MG63 (cell line): Measurements from ENCODE around the gene APBA2. TPM values are rescaled to one million over a fixed set of nuclear protein-coding genes. Genes with fewer than 3 reads are reported as not detected.

Source experiments
- DNase-seq: peaks from one replicate; pipeline ENCODE4 v3.0.0-alpha.2; 2020
- H3K27me3 ChIP-seq: fragments of 250-450 bp; sonication (Bioruptor Pico); 2 replicates; pipeline ENCODE4 v1.5.1; 2020; ENCODE audit warnings: mild to moderate bottlenecking, moderate library complexity
- H3K36me3 ChIP-seq: fragments of 250-450 bp; sonication (Bioruptor Pico); 2 replicates; pipeline ENCODE4 v1.5.1; 2020; ENCODE audit warnings: mild to moderate bottlenecking, moderate library complexity
- H3K4me3 ChIP-seq: fragments of 250-450 bp; sonication (Bioruptor Pico); 2 replicates; pipeline ENCODE4 v1.5.1; 2020; ENCODE audit warnings: mild to moderate bottlenecking, moderate library complexity
- H3K9me3 ChIP-seq: fragments of 250-450 bp; sonication (Bioruptor Pico); 2 replicates; pipeline ENCODE4 v1.5.1; 2020; ENCODE audit warnings: mild to moderate bottlenecking, moderate library complexity
- total RNA-seq: library from RNA; depleted of rRNA; stranded (reverse); fragments of >200 nt; shearing (Covaris generic); gene quantifications from 2 replicates; pipeline ENCODE4 v1.2.3, GENCODE V29; 2014; ENCODE audit warnings: low replicate concordance

APBA2 gene
- total RNA-seq, 1 experiment from 2014 or later: 28.0 TPM

DNA sequence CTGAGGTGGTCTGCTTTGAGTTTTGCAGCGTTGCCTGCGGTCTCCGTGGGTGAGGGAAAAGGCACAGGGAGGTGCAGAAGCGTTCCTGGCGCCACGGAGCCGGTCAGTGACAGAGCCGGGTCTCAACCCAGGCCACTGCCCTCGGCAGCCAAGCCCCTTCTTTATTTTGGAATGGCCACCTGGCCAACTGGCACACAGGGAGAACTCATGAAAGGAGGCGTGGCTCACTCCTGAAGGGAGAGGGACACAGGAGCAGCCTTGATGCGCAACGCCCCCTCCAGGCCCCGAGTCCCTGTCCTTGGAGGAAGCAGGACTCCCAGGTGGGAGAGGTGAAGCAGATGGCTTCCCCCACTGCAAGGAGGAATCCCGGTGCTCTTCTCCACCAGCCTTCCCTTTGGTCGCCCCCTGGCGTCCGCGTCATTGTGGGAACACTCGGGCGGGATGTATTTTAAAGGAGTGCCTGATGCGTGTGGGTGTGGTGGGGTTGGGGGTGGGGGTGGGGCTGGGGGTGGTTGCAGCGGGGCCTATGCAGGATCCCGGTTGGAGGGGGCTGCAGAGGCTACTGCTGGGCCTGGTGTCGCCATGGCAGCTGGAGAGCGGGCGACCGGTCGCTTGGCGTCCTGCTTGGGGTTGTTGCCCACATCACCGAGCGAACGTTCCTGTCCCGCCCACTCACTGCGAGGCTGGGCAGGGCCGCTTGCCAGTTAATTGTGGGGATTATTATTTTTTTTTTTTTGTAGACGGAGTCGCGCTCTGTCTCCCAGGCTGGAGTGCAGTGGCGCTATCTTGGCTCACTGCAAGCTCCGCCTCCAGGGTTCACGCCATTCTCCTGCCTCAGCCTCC is 32.6 kb downstream of the APBA2 start:
- no peak for DNase-seq
- Histone ChIP-seq H3K4me3 (no peak overlapping the region), H3K27me3 (no peaks in the 10 kb centered on the region), H3K36me3 (no peaks in the 10 kb centered on the region), H3K9me3 (no peaks in the 10 kb centered on the region)

GRCh38 chr15:28919201-28919635 is 33.4 kb downstream of the APBA2 start:
- DNase-seq: no peak
- Histone ChIP-seq H3K27me3 (no peaks in the 10 kb centered on the region), H3K36me3 (no peaks in the 10 kb centered on the region), H3K9me3 (no peaks in the 10 kb centered on the region), H3K4me3 (no peak overlapping the region)

DNA sequence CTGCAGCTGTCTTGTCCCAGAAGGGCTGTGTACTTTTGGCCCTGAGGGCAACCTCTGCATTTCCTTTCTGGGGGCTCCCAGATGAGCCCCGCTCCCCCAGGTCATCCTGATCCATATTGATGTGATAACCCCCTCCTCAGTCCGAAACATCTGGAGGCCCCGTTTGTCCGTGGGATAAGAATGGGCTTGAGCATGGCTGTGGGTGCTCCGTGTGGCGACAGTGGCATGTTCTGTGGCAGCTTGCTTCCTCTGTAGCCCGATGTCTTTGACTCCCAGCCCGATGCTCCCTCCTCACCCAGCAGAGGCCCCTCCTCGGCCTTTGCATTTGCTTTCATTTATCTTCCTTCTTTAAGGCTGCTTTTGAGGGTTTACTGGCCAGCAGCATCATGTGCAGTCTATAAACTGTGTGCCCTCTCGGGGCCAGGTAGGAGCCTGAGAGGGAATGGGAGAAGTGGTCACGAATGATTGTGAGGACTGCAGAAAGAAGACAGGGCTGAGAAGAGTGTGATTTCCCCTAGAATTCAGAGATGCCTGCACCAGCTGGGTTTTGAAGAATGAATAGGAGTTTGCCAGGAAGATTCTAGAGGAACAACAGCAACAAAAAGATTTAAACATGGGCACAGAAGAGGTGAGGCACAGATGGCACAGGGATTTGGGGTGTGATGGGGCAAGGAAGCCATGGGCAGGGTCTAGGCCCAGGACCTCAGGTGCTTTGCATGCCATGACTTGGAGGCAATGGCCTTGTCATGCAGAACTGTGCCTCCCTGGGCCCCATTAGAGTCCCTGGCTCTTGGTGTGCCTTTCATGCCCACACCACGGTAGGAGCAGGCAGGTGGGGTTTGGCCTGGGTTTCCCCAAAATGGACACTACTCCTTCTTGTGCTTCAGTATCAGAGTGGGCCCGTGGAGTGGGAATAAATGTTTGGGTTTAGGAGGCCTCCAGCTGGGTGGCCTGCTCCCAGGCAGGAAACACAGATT is 34.2 kb downstream of the APBA2 start:
- no peak overlapping the region for H3K4me3 ChIP-seq
- H3K27me3 ChIP-seq: no peaks in the 10 kb centered on the region
- H3K9me3 ChIP-seq: no peaks in the 10 kb centered on the region
- H3K36me3 ChIP-seq: no peaks in the 10 kb centered on the region
- DNase-seq: no peak

DNA sequence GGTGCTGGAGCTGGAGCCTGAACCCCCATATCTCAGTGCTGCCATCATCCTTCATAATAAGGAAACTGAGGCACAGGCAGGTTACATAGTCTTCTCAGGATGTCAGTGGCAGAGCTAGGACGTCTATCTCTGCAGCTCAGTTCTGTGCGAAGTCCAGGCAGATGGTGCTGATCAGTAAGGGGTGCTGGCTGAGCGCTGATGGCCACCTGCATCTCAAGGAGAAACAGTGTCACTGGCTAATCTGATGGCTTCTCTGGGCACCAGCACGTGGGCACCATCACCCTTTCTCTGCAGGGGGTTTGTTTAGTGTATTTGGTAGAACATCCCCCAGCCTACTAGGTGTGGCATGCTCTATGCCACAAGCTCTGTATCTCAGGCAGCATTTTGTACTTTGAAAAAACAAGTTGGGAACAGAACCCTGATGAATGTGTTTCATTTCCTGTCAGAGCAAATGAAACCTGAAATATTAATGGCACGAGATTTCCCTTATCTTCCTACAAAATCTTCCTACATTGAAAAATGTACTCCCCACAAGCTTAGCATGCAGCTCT is 35.1 kb downstream of the APBA2 start:
- Histone ChIP-seq H3K27me3 (no peaks in the 10 kb centered on the region), H3K36me3 (no peaks in the 10 kb centered on the region), H3K4me3 (no peak overlapping the region), H3K9me3 (no peaks in the 10 kb centered on the region)
- no peak for DNase-seq

GRCh38 chr15:28921336-28921735 is 35.6 kb downstream of the APBA2 start:
- Histone ChIP-seq H3K36me3 (no peaks in the 10 kb centered on the region), H3K4me3 (no peak overlapping the region), H3K9me3 (no peaks in the 10 kb centered on the region), H3K27me3 (no peaks in the 10 kb centered on the region)
- DNase-seq: no peak

DNA sequence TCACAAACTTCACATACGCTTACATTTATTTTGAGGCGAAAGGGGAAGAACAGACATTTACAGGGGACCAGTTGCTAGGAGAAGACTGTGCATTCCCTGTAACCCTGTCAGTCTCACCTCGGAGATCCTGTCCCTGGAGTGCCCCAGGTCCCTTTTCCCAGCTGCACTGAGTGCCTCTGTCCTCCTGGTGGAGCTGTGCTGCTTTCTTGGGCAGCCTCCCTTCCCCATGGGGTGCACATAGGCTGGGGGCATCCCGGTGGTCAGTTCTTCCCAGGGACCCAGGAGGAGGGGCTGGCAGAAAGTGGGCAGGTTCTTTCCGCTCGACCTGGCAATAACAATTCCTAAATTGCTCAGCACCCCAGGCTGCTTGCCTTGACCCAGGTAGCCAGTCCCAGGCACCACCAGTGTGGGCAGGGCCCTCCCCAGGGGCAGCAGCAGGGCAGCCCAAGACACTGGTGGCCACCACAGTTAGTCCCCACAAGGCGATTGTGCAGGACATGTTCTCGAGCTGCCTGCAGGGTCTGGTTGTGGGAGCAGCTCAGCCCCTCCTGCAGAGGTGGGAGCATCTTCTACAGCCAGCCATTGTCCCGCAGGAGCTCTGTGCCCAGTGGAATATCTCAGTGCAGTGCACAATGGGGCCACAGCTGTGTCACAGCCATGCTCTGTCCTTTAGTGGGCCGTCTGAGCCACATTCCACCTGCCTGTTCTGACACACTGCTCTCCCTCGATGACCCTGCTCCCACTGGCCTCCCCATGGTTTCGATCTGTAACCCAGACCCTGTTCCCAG is 36.3 kb downstream of the APBA2 start:
- H3K36me3 ChIP-seq: no peaks in the 10 kb centered on the region
- no peak overlapping the region for H3K4me3 ChIP-seq
- DNase-seq: no peak
- H3K9me3 ChIP-seq: no peaks in the 10 kb centered on the region
- no peaks in the 10 kb centered on the region for H3K27me3 ChIP-seq

DNA sequence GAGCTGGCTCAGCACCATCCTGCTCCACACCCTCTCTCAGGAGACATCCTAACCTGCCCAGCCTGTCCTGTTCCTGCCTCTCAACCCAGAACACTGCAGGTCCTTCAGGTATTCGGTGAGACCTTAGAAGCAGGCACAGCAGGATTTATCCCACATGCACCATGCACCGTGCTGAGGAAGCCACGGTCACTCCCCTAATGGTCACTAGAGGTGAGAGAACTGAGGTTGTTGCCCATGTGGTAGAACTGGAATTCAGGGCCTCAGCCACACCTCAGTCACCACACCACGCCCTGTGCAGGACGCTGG is 36.9 kb downstream of the APBA2 start:
- Histone ChIP-seq H3K9me3 (no peaks in the 10 kb centered on the region), H3K27me3 (no peaks in the 10 kb centered on the region), H3K4me3 (no peak overlapping the region)

DNA sequence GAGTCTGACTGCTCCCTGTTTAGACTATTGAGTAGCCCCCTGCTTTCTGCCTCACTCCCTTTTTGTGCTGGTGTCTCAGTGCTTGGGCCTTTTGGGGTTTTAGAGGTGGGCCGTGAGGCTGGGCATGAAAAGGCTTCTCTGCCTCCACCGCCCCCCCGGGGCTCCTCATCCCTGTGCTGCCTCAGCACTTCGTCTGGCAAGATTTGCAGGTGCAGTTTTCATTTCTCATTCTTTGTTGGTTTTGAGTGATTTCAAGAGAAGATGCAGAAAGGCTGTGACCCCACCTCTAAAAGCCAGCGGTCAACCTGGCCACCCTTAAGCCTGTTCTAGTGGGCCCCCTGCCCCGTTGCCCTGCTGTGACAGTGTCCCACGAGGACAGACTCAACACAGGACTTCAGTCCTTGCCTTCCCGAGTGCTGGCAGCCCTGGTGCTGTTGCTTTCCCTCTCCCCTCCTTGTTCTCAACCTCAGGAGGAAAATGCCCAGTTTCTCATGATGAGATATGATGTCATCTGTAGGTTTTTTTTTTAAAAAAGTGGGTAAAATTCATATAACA is 38.0 kb downstream of the APBA2 start:
- no peaks in the 10 kb centered on the region for H3K36me3 ChIP-seq
- H3K4me3 ChIP-seq: no peak overlapping the region
- no peaks in the 10 kb centered on the region for H3K27me3 ChIP-seq
- H3K9me3 ChIP-seq: no peaks in the 10 kb centered on the region
- no peak for DNase-seq

More for the DNA sequence above, 36.9 kb downstream of the APBA2 start:
- H3K36me3 ChIP-seq: no peaks in the 10 kb centered on the region
- DNase-seq: no peak

GRCh38 chr15:28927043-28927442 is 41.3 kb downstream of the APBA2 start:
- H3K4me3 ChIP-seq: no peak overlapping the region
- no peaks in the 10 kb centered on the region for H3K36me3 ChIP-seq
- no peak for DNase-seq
- H3K9me3 ChIP-seq: no peaks in the 10 kb centered on the region
- no peaks in the 10 kb centered on the region for H3K27me3 ChIP-seq

DNA sequence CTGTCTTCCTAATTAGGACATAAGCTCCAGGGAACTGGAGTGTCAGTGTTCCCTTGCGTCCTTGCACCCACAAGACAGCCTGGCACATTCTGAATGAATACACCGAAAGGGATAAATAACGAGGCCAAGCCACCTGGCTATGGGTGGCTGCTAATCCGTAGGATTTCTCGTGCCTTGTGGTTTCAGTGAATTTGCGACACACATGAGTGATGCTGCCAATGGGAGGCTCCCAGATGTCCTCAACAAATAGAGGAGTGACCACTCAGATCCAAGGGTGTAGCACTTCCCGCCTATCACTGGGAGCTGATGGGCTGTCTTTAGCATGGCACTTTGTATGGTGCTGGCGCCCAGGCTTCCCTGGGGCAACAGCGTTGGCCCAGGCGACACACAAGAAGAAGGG is 43.4 kb downstream of the APBA2 start:
- no peak for DNase-seq
- H3K36me3 ChIP-seq: no peaks in the 10 kb centered on the region
- H3K4me3 ChIP-seq: no peak overlapping the region
- no peaks in the 10 kb centered on the region for H3K27me3 ChIP-seq
- H3K9me3 ChIP-seq: no peaks in the 10 kb centered on the region

GRCh38 chr15:28930011-28930410 is 44.2 kb downstream of the APBA2 start:
- Histone ChIP-seq H3K4me3 (no peak overlapping the region), H3K9me3 (no peaks in the 10 kb centered on the region), H3K36me3 (no peaks in the 10 kb centered on the region), H3K27me3 (no peaks in the 10 kb centered on the region)
- no peak for DNase-seq

- DNase-seq: no peak
- no peak overlapping the region for H3K4me3 ChIP-seq
- no peaks in the 10 kb centered on the region for H3K27me3 ChIP-seq
- no peaks in the 10 kb centered on the region for H3K36me3 ChIP-seq
- no peaks in the 10 kb centered on the region for H3K9me3 ChIP-seq
These were observed 44.9 kb downstream of the APBA2 start for GRCh38 chr15:28930476-28931291.

GRCh38 chr15:28931828-28932227 is 46.1 kb downstream of the APBA2 start:
- Histone ChIP-seq H3K36me3 (no peaks in the 10 kb centered on the region), H3K27me3 (no peaks in the 10 kb centered on the region), H3K9me3 (no peaks in the 10 kb centered on the region), H3K4me3 (no peak overlapping the region)
- no peak for DNase-seq

DNA sequence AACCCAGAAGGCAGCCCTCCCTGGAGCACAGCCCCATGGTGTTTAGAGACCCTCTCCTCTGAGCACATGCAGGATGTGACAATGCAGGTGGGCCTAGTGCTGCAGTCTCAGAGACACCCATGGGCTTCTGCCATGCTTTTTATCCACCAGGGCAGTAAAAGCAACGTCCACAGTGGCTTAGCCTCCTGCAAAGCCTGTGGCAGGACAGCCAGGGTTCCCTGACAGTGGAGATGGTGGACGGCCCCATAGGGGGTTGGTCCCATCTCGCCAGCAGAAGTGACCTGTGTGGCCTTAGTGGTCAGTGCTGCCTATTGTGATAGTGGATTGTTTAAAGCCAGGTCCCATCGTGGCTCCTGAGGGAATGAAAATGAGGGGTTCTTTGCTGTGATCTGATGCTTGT is 46.6 kb downstream of the APBA2 start:
- no peak overlapping the region for H3K4me3 ChIP-seq
- no peaks in the 10 kb centered on the region for H3K9me3 ChIP-seq
- DNase-seq: no peak
- H3K27me3 ChIP-seq: no peaks in the 10 kb centered on the region
- H3K36me3 ChIP-seq: no peaks in the 10 kb centered on the region

- no peak for DNase-seq
- Histone ChIP-seq H3K9me3 (no peaks in the 10 kb centered on the region), H3K27me3 (no peaks in the 10 kb centered on the region), H3K4me3 (no peak overlapping the region), H3K36me3 (no peaks in the 10 kb centered on the region)
These were observed 48.1 kb downstream of the APBA2 start for GRCh38 chr15:28933710-28934445.
